SK-N-SH (cell line): ENCODE measurements around the gene GRK5.

Experiments
- CTCF ChIP-seq: fragments of 200-600 bp; sonication (generic); IDR thresholded peaks from 2 replicates; pipeline ENCODE4 v1.6.1; 2017; ENCODE audit warnings: antibody characterized with exemption, mild to moderate bottlenecking, moderate library complexity
- EP300 ChIP-seq, 2 experiments: IDR thresholded peaks; 2 replicates each; pipeline versions ENCODE4 v1.4.0 to v1.6.1; 2012; ENCODE audit warnings: borderline replicate concordance in 1 of 2, low read depth in 1 of 2, low read length in 1 of 2
- EZH2phosphoT487 ChIP-seq: fragments of 200-600 bp; sonication (generic); IDR thresholded peaks from 2 replicates; pipeline ENCODE4 v1.6.1; 2017; ENCODE audit warnings: low read depth, mixed run types, mild to moderate bottlenecking, antibody characterized with exemption, moderate library complexity, borderline replicate concordance
- FOXM1 ChIP-seq: IDR thresholded peaks from 2 replicates; pipeline ENCODE4 v1.4.0; 2012; ENCODE audit warnings: low read depth, mild to moderate bottlenecking
- MXI1 ChIP-seq: IDR thresholded peaks from 2 replicates; pipeline ENCODE4 v1.6.1; 2012; ENCODE audit warnings: mild to moderate bottlenecking, low read depth, low read length, improper control_type of control experiment
- NRF1 ChIP-seq: IDR thresholded peaks from 2 replicates; pipeline ENCODE4 v1.6.1; 2012; ENCODE audit warnings: low read depth, mild to moderate bottlenecking, low read length
- ZBTB33 ChIP-seq: IDR thresholded peaks from 2 replicates; pipeline ENCODE4 v1.4.0; 2012; ENCODE audit warnings: low read depth, borderline replicate concordance

GRCh38 chr10:119431773-119432135 lies 224.4 kb downstream of the GRK5 start:
- TF ChIP-seq MXI1: no peak
- TF ChIP-seq EZH2phosphoT487: no peak
- no peak for TF ChIP-seq FOXM1
- no peak for TF ChIP-seq CTCF
- TF ChIP-seq EP300 (IDR thresholded peaks at IDR 0.05; ENCODE audit: borderline replicate concordance in 1 of 2, low read depth in 1 of 2, low read length in 1 of 2): no peak
- TF ChIP-seq ZBTB33: no peak
- TF ChIP-seq NRF1: no peak
